K562 (cell line): ENCODE results near the gene GNAT3. TPM values are rescaled to one million over a fixed set of nuclear protein-coding genes. Genes with fewer than 3 reads are reported as not detected.

ENCODE experiments used
- ATAC-seq: fragments of 200-7000 bp; cut with Tn5 transposase; 3 replicates; pipeline ENCODE4 v1.9.1; 2020; ENCODE audit warnings: moderate library complexity
- BruUV-seq: library from RNA; stranded (reverse); fragments of 400-500 nt; replicated peaks from 2 replicates; lab custom pipeline; 2021; lab: Mats Ljungman, UMichigan
- CTCF ChIA-PET: fragments of 300-600 bp; formaldehyde crosslinking; extraction: SDS; loops from one replicate; lab custom pipeline; 2021; ENCODE audit warnings: low intra/inter-chr PET ratio; lab: Yijun Ruan, JAX
- POLR2A ChIA-PET: fragments of 300-600, 350-650 bp; sonication (Branson Sonifier 250); formaldehyde crosslinking; extraction: SDS; loops from one replicate; lab custom pipeline; 2021; ENCODE audit warnings: antibody characterized with exemption, inconsistent platforms; lab: Yijun Ruan, JAX
- DNase-seq, 4 experiments: peaks; one replicate each; pipeline versions ENCODE4 v3.0.0 to v3.0.0-alpha.2; 2011 to 2018; ENCODE audit warnings: low spot score in 3 of 4, mixed read lengths in 3 of 4; ENCODE audit errors: extremely low read depth in 1 of 4
- FAIRE-seq: peaks from 2 replicates; lab custom pipeline; 2011; peaks lifted over from hg19 to GRCh38; lab: Jason Lieb, UNC
- H2AFZ ChIP-seq: 2 replicates; pipeline ENCODE4 v1.6.0; 2011; ENCODE audit warnings: low read depth, low read length, control low read depth, inconsistent platforms
- H3K27ac ChIP-seq: fragments of 200-600 bp; 3 replicates; pipeline ENCODE4 v1.8.0; 2011; ENCODE audit warnings: low read depth, mild to moderate bottlenecking, control low read depth, inconsistent platforms, low read length, moderate library complexity, mixed read lengths; ENCODE audit errors: extremely low read depth
- H3K27me3 ChIP-seq, 2 experiments: fragments of 300-600 bp in 1 of 2; 2 replicates in 1 of 2; 3 replicates in 1 of 2; pipeline versions ENCODE4 v1.6.0 to v1.8.0; 2011; ENCODE audit warnings: inconsistent platforms in 2 of 2, low read length in 2 of 2, mild to moderate bottlenecking in 1 of 2, mixed read lengths in 1 of 2, moderate library complexity in 1 of 2; ENCODE audit not compliant: control insufficient read depth in 2 of 2, insufficient read depth in 2 of 2
- H3K36me3 ChIP-seq: fragments of 300-600 bp; 3 replicates; pipeline ENCODE4 v1.8.0; 2011; ENCODE audit warnings: mild to moderate bottlenecking, low read length, inconsistent platforms; ENCODE audit not compliant: control insufficient read depth, insufficient read depth
- H3K4me1 ChIP-seq, 2 experiments: fragments of 200-600 bp in 1 of 2; replicated peaks in 1 of 2; 2 replicates in 1 of 2; 3 replicates in 1 of 2; pipeline versions ENCODE4 v1.5.1 to v1.8.0; 2011; ENCODE audit warnings: inconsistent platforms in 2 of 2, low read length in 2 of 2, mild to moderate bottlenecking in 1 of 2, mixed read lengths in 1 of 2, moderate library complexity in 1 of 2; ENCODE audit not compliant: control insufficient read depth in 2 of 2, insufficient read depth in 2 of 2
- H3K4me2 ChIP-seq: 2 replicates; pipeline ENCODE4 v1.6.1; 2011; ENCODE audit warnings: low read length, control low read depth, inconsistent platforms, mixed read lengths; ENCODE audit not compliant: insufficient read depth
- H3K4me3 ChIP-seq: fragments of 200-600 bp; sonication (generic), shearing (Covaris generic); 2 replicates; pipeline ENCODE4 v1.5.1; 2016; ENCODE audit warnings: control low read depth, inconsistent platforms
- H3K79me2 ChIP-seq: fragments of 200-600 bp; 3 replicates; pipeline ENCODE4 v1.8.0; 2011; ENCODE audit warnings: low read length, inconsistent platforms; ENCODE audit not compliant: control insufficient read depth, insufficient read depth
- H3K9ac ChIP-seq, 2 experiments: 2 replicates each; pipeline versions ENCODE4 v1.6.0 to v1.6.1; 2011; ENCODE audit warnings: low read depth in 2 of 2, low read length in 2 of 2, control low read depth in 1 of 2, inconsistent platforms in 1 of 2, mild to moderate bottlenecking in 1 of 2, mixed read lengths in 1 of 2; ENCODE audit not compliant: insufficient read depth in 1 of 2
- H3K9me1 ChIP-seq: one replicate; pipeline ENCODE4 v1.6.0; 2011; ENCODE audit warnings: inconsistent platforms, mild to moderate bottlenecking, low read length, moderate library complexity; ENCODE audit not compliant: control insufficient read depth, insufficient read depth
- H3K9me3 ChIP-seq: replicated peaks from 2 replicates; pipeline ENCODE4 v1.5.1; 2011; ENCODE audit warnings: low read depth, low read length, inconsistent platforms; ENCODE audit not compliant: control insufficient read depth, insufficient read depth
- H4K20me1 ChIP-seq: replicated peaks from 2 replicates; pipeline ENCODE4 v1.6.1; 2011; ENCODE audit warnings: low read length, inconsistent platforms, mixed read lengths; ENCODE audit not compliant: control insufficient read depth, insufficient read depth
- ADNP ChIP-seq: fragments of 200-800 bp; sonication (Bioruptor generic); IDR thresholded peaks from 2 replicates; pipeline ENCODE4 v1.6.1; 2016; ENCODE audit warnings: missing genetic modification characterization, missing compliant biosample characterization
- BMI1 ChIP-seq: fragments of 150-350 bp; IDR thresholded peaks from 2 replicates; pipeline ENCODE4 v1.6.1; 2014; ENCODE audit warnings: low read length
- CTBP1 ChIP-seq: fragments of 450-650 bp; IDR thresholded peaks from 2 replicates; pipeline ENCODE4 v1.6.1; 2016; ENCODE audit warnings: borderline replicate concordance
- EWSR1 ChIP-seq: fragments of 450-650 bp; IDR thresholded peaks from 2 replicates; pipeline ENCODE4 v1.6.1; 2018; ENCODE audit warnings: borderline replicate concordance, mild to moderate bottlenecking, low read depth, moderate library complexity; ENCODE audit not compliant: partially characterized antibody
- FOXK2 ChIP-seq, 2 experiments: fragments of 450-650 bp; IDR thresholded peaks in 1 of 2; conservative IDR thresholded peaks in 1 of 2; 2 replicates each; pipeline ENCODE4 v1.6.1; 2016; ENCODE audit warnings: low read depth in 2 of 2, mild to moderate bottlenecking in 1 of 2
- GATAD2B ChIP-seq: fragments of 450-650 bp; IDR thresholded peaks from 2 replicates; pipeline ENCODE4 v1.6.1; 2017; ENCODE audit warnings: mild to moderate bottlenecking, borderline replicate concordance
- HIVEP1 ChIP-seq: fragments of 250-450 bp; sonication (Bioruptor Pico); IDR thresholded peaks from 2 replicates; pipeline ENCODE4 v1.4.0; 2020; ENCODE audit warnings: mild to moderate bottlenecking
- HNRNPLL ChIP-seq: fragments of 200-400 bp; formaldehyde crosslinking; IDR thresholded peaks from 2 replicates; pipeline ENCODE4 v1.6.1; 2017; ENCODE audit warnings: low read length, low read depth, mild to moderate bottlenecking; ENCODE audit not compliant: poor library complexity, severe bottlenecking
- IFI16 ChIP-seq: fragments of 250-450 bp; sonication (Bioruptor Pico); IDR thresholded peaks from 2 replicates; pipeline ENCODE4 v2.1.2; 2022; ENCODE audit warnings: mild to moderate bottlenecking, inconsistent platforms
- SREBF1 ChIP-seq: fragments of 150-350 bp; IDR thresholded peaks from 2 replicates; pipeline ENCODE4 v1.6.1; 2014; ENCODE audit warnings: antibody characterized with exemption, low read depth, low read length, borderline replicate concordance
- ZFP36 ChIP-seq: fragments of 150-350 bp; IDR thresholded peaks from 2 replicates; pipeline ENCODE4 v1.6.1; 2018; ENCODE audit warnings: low read length, low read depth; ENCODE audit not compliant: partially characterized antibody
- ZFX ChIP-seq: sonication (generic); formaldehyde crosslinking; IDR thresholded peaks from 2 replicates; pipeline ENCODE4 v1.8.0; 2022; ENCODE audit warnings: mild to moderate bottlenecking, missing genetic modification reagents, moderate library complexity
- ZNF274 ChIP-seq: IDR thresholded peaks from 2 replicates; pipeline ENCODE4 v1.6.1; 2011; ENCODE audit warnings: low read depth, mild to moderate bottlenecking, low read length, moderate library complexity, borderline replicate concordance
- ZNF277 ChIP-seq: fragments of 250-450 bp; sonication (Bioruptor Pico); IDR thresholded peaks from 2 replicates; pipeline ENCODE4 v1.8.0; 2022; ENCODE audit warnings: inconsistent platforms, mild to moderate bottlenecking, moderate library complexity, borderline replicate concordance
- ZNF766 ChIP-seq: fragments of 200-800 bp; sonication (Bioruptor generic); conservative IDR thresholded peaks from 2 replicates; pipeline ENCODE4 v1.6.1; 2016; ENCODE audit warnings: missing genetic modification characterization, missing compliant biosample characterization
- WGBS: fragments of 100-300 bp; shearing (Covaris generic); methylation state at CpG from one replicate; pipeline ENCODE4 v1.1.6; 2016; ENCODE audit warnings: low coverage, mixed read lengths; ENCODE audit not compliant: insufficient coverage; ENCODE audit errors: missing lambda C conversion rate; 5-methylcytosine and 5-hydroxymethylcytosine counted together
- in situ Hi-C: fragments of 300-500 bp; cut with MboI; formaldehyde crosslinking; loops from 4 replicates; pipeline ENCODE4 v1.15.0; 2018; ENCODE audit warnings: inconsistent platforms, mixed read lengths
- intact Hi-C: fragments of 100-400 bp; cut with micrococcal nuclease; formaldehyde crosslinking; loops from 2 replicates; pipeline ENCODE4 v1.14.2; 2022
- polyA plus RNA-seq, 8 experiments: library from polyadenylated mRNA; depleted of rRNA in 4 of 8; stranded (reverse) in 5 of 8; unstranded in 3 of 8; fragments of >200 nt; fragmentation: Nextera tagmentation in 2 of 8; fragmentation: Illumina TruSeq in 1 of 8; extraction: Ambion mirVana in 2 of 8; extraction: Trizol in 1 of 8; gene quantifications; 2 replicates each; pipeline versions ENCODE4 v1.2.1 to v1.2.3, GENCODE V29; 2011 to 2014; ENCODE audit warnings: inconsistent platforms in 1 of 8, missing spikeins in 1 of 8
- total RNA-seq, 7 experiments: library from RNA; depleted of rRNA in 6 of 7; stranded (reverse); fragments of >200 nt in 6 of 7; fragmentation: Illumina TruSeq in 2 of 7; extraction: Trizol in 2 of 7; gene quantifications; 2 replicates each; pipeline versions ENCODE4 v1.2.1 to v1.2.3, GENCODE V29; 2011 to 2021; ENCODE audit warnings: low replicate concordance in 1 of 7
- TF ChIP-seq, protein P1 (sequence below): fragments of 450-650 bp; formaldehyde crosslinking; IDR thresholded peaks from 2 replicates; pipeline ENCODE4 v1.4.0; 2020; ENCODE audit warnings: mild to moderate bottlenecking, mixed read lengths
- TF ChIP-seq, protein P2 (sequence below): fragments of 450-650 bp; IDR thresholded peaks from 2 replicates; pipeline ENCODE4 v1.6.1; 2016; ENCODE audit warnings: borderline replicate concordance

GNAT3 gene
- total and polyA plus RNA-seq, 9 of the 15 experiments (the other 6 are each of a cell fraction or from before 2014, with no cell fraction given) = not detected

DNA sequence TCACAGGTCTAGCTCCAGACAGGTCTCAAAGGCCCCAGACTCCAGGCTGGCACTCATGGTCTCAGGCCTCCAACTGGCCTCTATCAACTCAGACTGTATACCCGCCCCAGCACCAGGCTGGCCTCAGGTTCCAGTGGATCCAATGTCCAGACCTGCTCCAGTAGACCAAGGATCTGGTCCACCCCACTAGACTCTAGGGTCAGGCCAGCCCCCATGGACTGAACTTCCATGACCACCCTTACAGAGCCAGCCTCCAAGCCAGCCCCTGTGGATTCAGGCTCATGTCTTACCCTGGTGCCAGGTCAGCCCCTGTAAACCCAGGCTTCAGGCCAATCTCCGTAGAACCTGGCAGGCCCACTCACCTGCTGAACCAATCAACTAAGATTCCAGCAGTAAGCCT is 16.8 kb upstream of the GNAT3 start (continued):
- TF ChIP-seq, protein P1, sequence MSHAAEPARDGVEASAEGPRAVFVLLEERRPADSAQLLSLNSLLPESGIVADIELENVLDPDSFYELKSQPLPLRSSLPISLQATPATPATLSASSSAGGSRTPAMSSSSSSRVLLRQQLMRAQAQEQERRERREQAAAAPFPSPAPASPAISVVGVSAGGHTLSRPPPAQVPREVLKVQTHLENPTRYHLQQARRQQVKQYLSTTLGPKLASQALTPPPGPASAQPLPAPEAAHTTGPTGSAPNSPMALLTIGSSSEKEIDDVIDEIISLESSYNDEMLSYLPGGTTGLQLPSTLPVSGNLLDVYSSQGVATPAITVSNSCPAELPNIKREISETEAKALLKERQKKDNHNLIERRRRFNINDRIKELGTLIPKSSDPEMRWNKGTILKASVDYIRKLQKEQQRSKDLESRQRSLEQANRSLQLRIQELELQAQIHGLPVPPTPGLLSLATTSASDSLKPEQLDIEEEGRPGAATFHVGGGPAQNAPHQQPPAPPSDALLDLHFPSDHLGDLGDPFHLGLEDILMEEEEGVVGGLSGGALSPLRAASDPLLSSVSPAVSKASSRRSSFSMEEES (CRISPR knock-in tag) = no peak
- TF ChIP-seq HNRNPLL (no peak), EWSR1 (no peak)

GRCh38 chr7:80526472-80526871 is 14.6 kb upstream of the GNAT3 start:
- BruUV-seq = no TSS peak
- in situ Hi-C loops = no loop called here
- TF ChIP-seq ADNP (tag) (no peak), ZFX (no peak), HIVEP1 (CRISPR knock-in tag) (no peak), GATAD2B (no peak), ZNF766 (CRISPR knock-in tag) (no peak), BMI1 (no peak), SREBF1 (no peak), IFI16 (CRISPR knock-in tag) (no peak), CTBP1 (no peak), FOXK2 (conservative IDR thresholded peaks at IDR 0.05 in 1 of 2, IDR thresholded peaks at IDR 0.05 in 1 of 2; ENCODE audit: low read depth in 2 of 2) (no peak), ZFP36 (no peak), ZNF277 (no peak), ZNF274 (no peak)
- TF ChIP-seq, protein P2, sequence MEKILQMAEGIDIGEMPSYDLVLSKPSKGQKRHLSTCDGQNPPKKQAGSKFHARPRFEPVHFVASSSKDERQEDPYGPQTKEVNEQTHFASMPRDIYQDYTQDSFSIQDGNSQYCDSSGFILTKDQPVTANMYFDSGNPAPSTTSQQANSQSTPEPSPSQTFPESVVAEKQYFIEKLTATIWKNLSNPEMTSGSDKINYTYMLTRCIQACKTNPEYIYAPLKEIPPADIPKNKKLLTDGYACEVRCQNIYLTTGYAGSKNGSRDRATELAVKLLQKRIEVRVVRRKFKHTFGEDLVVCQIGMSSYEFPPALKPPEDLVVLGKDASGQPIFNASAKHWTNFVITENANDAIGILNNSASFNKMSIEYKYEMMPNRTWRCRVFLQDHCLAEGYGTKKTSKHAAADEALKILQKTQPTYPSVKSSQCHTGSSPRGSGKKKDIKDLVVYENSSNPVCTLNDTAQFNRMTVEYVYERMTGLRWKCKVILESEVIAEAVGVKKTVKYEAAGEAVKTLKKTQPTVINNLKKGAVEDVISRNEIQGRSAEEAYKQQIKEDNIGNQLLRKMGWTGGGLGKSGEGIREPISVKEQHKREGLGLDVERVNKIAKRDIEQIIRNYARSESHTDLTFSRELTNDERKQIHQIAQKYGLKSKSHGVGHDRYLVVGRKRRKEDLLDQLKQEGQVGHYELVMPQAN = no peak

More at GRCh38 chr7:80526472-80526871, 14.6 kb upstream of the GNAT3 start:
- no peak overlapping the region for H3K9ac ChIP-seq
- no peaks in the 10 kb centered on the region for H3K9me1 ChIP-seq
- H3K4me2 ChIP-seq = no peak overlapping the region
- H3K27ac ChIP-seq = no peak overlapping the region
- ChIA-PET POLR2A (no interaction called here), CTCF (no interaction called here)
- H3K4me1 ChIP-seq = no peaks in the 10 kb centered on the region
- H3K36me3 ChIP-seq = no peaks in the 10 kb centered on the region
- no peak overlapping the region for H2AFZ ChIP-seq
- no peaks in the 10 kb centered on the region for H4K20me1 ChIP-seq
- DNase-seq = no peak
- H3K79me2 ChIP-seq = no peaks in the 10 kb centered on the region
- no peak for ATAC-seq
- H3K9me3 ChIP-seq = no peaks in the 10 kb centered on the region
- intact Hi-C loops = no loop called here
- 1% methylated on average over 4 of the region's 4 CpGs for WGBS
- H3K27me3 ChIP-seq = no peaks in the 10 kb centered on the region
- no peak for FAIRE-seq
- H3K4me3 ChIP-seq = no peak overlapping the region
